Stimulated activated naive B cell treated with anti-CD40 and anti-IgM and Interleukin-4, amounts not matched to agents 10 μg/mL and 1 μg/mL and 100 μg/mL, for 72 hours (primary cell): Measurements from ENCODE around the gene BANK1.
"Not testable (repeated sequence)": the region's sequence is repeated elsewhere in the genome, so short reads cannot be mapped to it uniquely, and the experiment has no call there.

Experiments
- ATAC-seq, 2 donors: fragments of 150-1000 bp; cut with Tn5 transposase; replicated peaks; 2 replicates each; pipeline ENCODE4 v1.10.0; 2021; ENCODE audit warnings: moderate library complexity in 1 of 2
- DNase-seq: peaks from one replicate; pipeline ENCODE4 v3.0.0; 2021
- H3K27ac Mint-ChIP-seq: one replicate; pipeline ENCODE4 v1.8.0; 2022; ENCODE audit warnings: mild to moderate bottlenecking, mixed read lengths
- H3K27me3 Mint-ChIP-seq, 2 donors: one replicate each; pipeline ENCODE4 v1.8.0; 2022; ENCODE audit warnings: mixed read lengths in 2 of 2
- H3K36me3 Mint-ChIP-seq, 2 donors: one replicate each; pipeline ENCODE4 v1.8.0; 2022; ENCODE audit warnings: mixed read lengths in 2 of 2, mild to moderate bottlenecking in 1 of 2
- H3K4me1 Mint-ChIP-seq, 2 donors: one replicate each; pipeline ENCODE4 v1.8.0; 2022; ENCODE audit warnings: mixed read lengths in 2 of 2, mild to moderate bottlenecking in 1 of 2
- H3K4me3 Mint-ChIP-seq, 2 donors: one replicate each; pipeline ENCODE4 v1.8.0; 2022; ENCODE audit warnings: mild to moderate bottlenecking in 2 of 2, mixed read lengths in 2 of 2, moderate library complexity in 1 of 2
- H3K9me3 Mint-ChIP-seq, 2 donors: one replicate each; pipeline ENCODE4 v1.8.0; 2022; ENCODE audit warnings: mixed read lengths in 2 of 2, mild to moderate bottlenecking in 1 of 2

BANK1 gene

DNA sequence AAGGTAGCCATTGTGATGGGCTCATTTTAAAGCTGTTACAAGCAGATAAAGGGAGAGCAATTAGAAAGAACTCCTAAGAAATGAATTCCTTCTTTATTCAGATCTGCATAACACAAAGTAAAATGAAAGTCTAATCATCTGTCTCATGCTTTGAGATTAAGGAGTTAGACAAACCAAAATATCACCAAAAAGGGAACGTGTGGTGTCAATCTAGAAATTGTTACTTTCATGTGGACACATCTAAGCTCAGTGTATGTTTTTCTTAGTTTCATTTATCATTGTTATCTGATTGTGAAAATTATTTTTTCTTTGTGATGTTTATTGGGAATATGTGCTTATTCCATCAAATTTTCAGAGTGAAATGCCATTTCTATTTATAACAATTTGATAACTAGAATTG is 80.3 kb downstream of the BANK1 start:
- H3K4me1 Mint-ChIP-seq = peaks cover 33 to 49% of the 10 kb centered on the region in 2 donors
- peaks cover 27 to 52% of the 10 kb centered on the region in 2 donors for H3K36me3 Mint-ChIP-seq
- H3K27ac Mint-ChIP-seq = peak overlapping the region; percentile 75
- no peak for DNase-seq
- peak in 1 of 2 donors; percentile 51 for ATAC-seq
- H3K4me3 Mint-ChIP-seq = peak overlapping the region; percentile 50 to 67
- H3K27me3 Mint-ChIP-seq = no peaks in the 10 kb centered on the region
- H3K9me3 Mint-ChIP-seq = peaks cover 8 to 13% of the 10 kb centered on the region in 2 donors

DNA sequence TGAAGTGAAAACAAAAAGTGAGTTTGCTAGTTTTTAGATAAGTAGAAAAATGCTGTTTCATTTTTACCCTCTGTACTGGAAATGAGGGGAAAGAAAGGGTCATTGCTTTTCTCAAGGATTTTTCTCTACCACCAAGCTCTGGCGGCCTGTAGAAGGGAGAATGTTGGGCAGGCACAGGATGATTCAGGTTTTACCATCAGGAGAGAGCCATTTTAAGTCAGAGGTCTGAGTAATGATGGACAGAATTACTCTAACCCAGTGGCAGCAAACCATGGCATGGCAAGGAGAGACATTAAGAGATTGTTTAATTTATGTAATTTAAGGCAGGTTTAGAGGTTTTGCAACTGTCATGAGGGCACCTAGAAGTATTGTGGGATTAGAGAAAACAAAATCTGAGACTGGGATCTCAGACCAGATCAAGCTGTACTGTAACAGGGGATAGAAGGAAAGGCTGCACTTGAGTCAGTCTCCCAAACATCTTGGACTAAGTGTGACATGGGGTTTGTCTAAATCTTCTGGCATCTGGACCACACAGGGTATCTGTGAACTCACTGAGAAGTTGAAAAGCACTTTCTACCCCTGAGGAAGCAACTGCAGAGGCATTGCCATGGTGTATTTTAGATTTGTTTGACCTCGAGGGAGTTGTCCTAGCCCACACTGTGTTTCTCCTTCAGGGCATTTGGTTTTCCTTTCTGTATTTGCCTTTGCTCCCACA is 81.6 kb downstream of the BANK1 start:
- Mint-ChIP-seq H3K36me3 (peaks cover 36 to 57% of the 10 kb centered on the region in 2 donors), H3K9me3 (peaks cover 13 to 21% of the 10 kb centered on the region in 2 donors), H3K4me3 (peak overlapping the region; percentile 70 to 76), H3K27me3 (no peaks in the 10 kb centered on the region), H3K27ac (peak overlapping the region; percentile 94), H3K4me1 (peaks cover 44 to 61% of the 10 kb centered on the region in 2 donors)
- peak; percentile 70 to 79 for ATAC-seq
- no peak for DNase-seq

DNA sequence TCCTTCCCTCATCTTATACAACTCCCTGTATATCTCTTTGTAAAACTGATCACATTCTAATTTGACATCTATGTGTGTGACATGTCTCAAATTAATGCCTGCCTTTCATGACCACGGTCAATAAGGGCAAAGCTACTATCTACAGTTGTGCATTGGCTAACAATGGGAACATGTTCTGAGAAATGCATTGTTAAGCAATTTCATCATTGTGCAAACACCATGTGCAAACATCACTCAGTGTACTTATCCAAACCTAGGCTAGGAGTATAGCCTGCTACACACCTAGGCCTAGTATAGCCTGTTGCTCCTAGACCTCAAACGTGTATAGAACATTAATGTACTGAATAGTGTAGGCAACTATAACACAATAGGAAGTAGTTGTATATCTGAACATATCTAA is 95.0 kb downstream of the BANK1 start:
- Mint-ChIP-seq H3K27ac (peak overlapping the region; percentile 16), H3K27me3 (no peaks in the 10 kb centered on the region), H3K9me3 (peaks cover 16 to 24% of the 10 kb centered on the region in 2 donors), H3K4me1 (peaks cover 11 to 25% of the 10 kb centered on the region in 2 donors), H3K36me3 (peaks cover 46 to 72% of the 10 kb centered on the region in 2 donors), H3K4me3 (no peak overlapping the region)
- no peak for DNase-seq
- ATAC-seq = no peak

DNA sequence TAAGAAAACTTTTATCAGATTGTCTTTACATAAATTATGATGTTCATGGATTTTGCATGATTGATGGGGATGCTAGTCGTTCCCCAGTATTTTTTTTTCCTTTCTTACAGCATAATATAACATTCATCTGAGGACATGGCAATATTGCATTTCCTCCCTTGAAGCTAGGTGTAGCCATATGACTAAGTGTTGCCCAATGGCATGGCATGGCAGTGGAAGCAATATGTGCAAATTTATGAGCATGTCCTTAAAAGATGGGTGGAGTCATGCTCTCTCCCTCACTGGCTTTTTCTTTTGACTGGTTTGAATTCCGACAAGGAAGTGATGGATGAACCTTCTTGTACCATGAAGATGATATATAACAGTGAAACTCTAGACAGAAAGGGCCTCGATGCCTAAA is 96.3 kb downstream of the BANK1 start:
- no peak for DNase-seq
- Mint-ChIP-seq H3K4me3 (no peak overlapping the region), H3K36me3 (peaks cover 46 to 72% of the 10 kb centered on the region in 2 donors)

DNA sequence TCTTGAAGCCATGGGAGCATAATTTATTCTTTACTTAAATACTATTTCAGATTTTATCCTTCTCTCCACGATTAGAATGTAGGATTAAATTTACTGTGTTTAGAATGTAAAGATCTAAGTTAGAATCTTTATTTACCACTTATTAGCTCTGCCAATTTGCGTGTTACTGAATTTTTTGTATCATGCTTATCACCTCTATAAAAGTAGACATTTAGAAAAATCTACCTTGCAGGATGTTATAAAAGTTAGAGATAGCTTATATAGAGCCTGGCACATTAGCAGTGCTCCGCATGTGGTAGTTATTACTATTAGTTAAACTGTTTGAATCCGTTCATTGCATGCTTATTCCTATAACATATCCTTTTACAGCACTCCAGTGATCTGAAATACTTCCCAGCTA is 97.9 kb downstream of the BANK1 start:
- H3K9me3 Mint-ChIP-seq = peaks cover 20 to 21% of the 10 kb centered on the region in 2 donors
- no peaks in the 10 kb centered on the region for H3K27me3 Mint-ChIP-seq
- no peak overlapping the region for H3K4me3 Mint-ChIP-seq
- H3K36me3 Mint-ChIP-seq = peaks cover 40 to 63% of the 10 kb centered on the region in 2 donors
- no peak overlapping the region for H3K27ac Mint-ChIP-seq
- DNase-seq (no peak), ATAC-seq (no peak)
- peaks cover 4 to 7% of the 10 kb centered on the region in 2 donors for H3K4me1 Mint-ChIP-seq

More for the DNA sequence above, 96.3 kb downstream of the BANK1 start:
- Mint-ChIP-seq H3K27me3 (no peaks in the 10 kb centered on the region), H3K4me1 (peaks cover 7 to 12% of the 10 kb centered on the region in 2 donors), H3K9me3 (peaks cover 20 to 21% of the 10 kb centered on the region in 2 donors), H3K27ac (no peak overlapping the region)
- no peak for ATAC-seq

DNA sequence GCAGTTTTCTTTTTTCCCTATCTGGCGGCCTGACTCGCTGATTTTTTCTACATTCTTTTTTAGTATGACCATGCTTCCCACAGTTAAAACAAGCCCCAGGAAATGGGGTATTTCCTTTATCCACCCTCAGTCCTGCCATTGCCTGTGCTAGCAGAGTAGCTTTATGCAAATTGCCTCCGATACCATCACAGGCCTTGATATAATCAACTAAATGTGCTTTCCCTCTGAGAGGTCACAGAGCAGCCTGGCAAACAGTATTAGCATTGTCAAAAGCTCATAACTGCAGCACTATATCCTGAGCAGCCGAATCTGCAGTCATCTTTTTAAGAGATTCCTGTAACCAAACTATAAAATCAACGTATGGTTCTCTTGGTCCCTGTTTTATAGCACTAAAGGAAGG is 115.0 kb downstream of the BANK1 start:
- not testable (repeated sequence) for H3K4me1 Mint-ChIP-seq, H3K9me3 Mint-ChIP-seq, DNase-seq, ATAC-seq, H3K4me3 Mint-ChIP-seq, H3K27me3 Mint-ChIP-seq
- H3K27ac Mint-ChIP-seq = peak overlapping the region; percentile 25
- H3K36me3 Mint-ChIP-seq = peaks cover 43 to 58% of the 10 kb centered on the region in 2 donors

DNA sequence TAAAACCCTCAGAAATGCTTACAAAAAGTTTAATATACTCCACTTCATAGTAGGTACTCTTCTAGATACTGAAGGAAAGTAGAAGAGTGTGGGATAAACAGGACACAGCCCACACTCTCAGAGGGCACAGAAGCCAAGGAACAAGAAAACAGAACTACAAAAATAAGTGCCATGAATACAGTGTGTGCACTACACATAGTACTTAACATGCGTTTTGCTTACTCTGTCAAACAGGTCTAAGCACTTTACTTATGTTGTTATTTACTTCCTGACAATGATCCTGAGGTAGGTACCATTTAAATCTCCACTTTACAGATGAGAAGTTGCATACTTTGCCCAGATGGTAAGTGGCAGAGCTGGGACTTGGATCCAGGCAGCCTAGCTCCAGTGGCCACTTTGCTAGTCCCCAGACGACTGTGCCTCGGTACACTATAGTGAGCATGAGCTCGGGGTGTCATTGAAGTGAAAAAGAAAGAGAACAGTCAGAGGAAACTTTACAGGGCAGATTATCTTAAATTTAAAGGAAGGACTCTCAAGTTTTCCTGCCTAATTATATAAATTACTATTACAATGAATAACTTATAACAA is 120.3 kb downstream of the BANK1 start:
- Mint-ChIP-seq H3K4me1 (peaks cover 13 to 15% of the 10 kb centered on the region in 2 donors), H3K4me3 (no peak overlapping the region), H3K27me3 (no peaks in the 10 kb centered on the region), H3K36me3 (peaks cover 42 to 61% of the 10 kb centered on the region in 2 donors), H3K9me3 (peaks cover 6 to 7% of the 10 kb centered on the region in 2 donors), H3K27ac (no peak overlapping the region)
- DNase-seq (no peak), ATAC-seq (no peak)

- no peak overlapping the region for H3K27ac Mint-ChIP-seq
- H3K36me3 Mint-ChIP-seq = peaks cover 36 to 54% of the 10 kb centered on the region in 2 donors
- H3K4me1 Mint-ChIP-seq = peaks cover 13 to 15% of the 10 kb centered on the region in 2 donors
- H3K9me3 Mint-ChIP-seq = peaks cover 6 to 7% of the 10 kb centered on the region in 2 donors
- H3K27me3 Mint-ChIP-seq = no peaks in the 10 kb centered on the region
- ATAC-seq = no peak
- DNase-seq = no peak
- no peak overlapping the region for H3K4me3 Mint-ChIP-seq
These were observed 121.1 kb downstream of the BANK1 start for GRCh38 chr4:101911616-101912015.

DNA sequence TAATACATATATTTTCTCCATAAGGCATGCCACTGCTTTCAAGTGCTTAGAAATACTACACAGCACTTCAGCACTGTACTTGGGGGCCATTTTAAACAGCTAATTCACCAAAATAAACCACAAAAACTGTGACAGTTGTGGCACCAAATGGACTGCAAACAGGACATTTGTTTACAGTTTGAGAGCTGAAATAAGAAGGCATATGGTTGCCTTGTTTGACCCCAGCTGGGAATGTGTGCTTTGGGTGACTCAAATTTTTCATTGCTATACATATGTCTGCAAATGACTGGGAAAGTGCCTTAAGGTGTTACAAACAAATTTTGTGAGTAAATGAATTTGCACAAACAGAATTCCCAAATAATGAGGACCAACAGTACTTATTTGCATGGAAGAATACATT is 124.2 kb downstream of the BANK1 start:
- Mint-ChIP-seq H3K4me1 (peaks cover 10 to 16% of the 10 kb centered on the region in 2 donors), H3K4me3 (no peak overlapping the region), H3K36me3 (peaks cover 17 to 32% of the 10 kb centered on the region in 2 donors), H3K27me3 (no peaks in the 10 kb centered on the region), H3K27ac (no peak overlapping the region), H3K9me3 (peaks cover 4 to 6% of the 10 kb centered on the region in 2 donors)
- ATAC-seq (no peak), DNase-seq (no peak)

- Mint-ChIP-seq H3K4me1 (peaks cover 9 to 10% of the 10 kb centered on the region in 2 donors), H3K27ac (no peak overlapping the region), H3K4me3 (no peak overlapping the region), H3K9me3 (peaks cover 0 to 4% of the 10 kb centered on the region in 2 donors), H3K36me3 (peaks cover 9 to 31% of the 10 kb centered on the region in 2 donors), H3K27me3 (no peaks in the 10 kb centered on the region)
- DNase-seq (no peak), ATAC-seq (no peak)
These were observed 128.9 kb downstream of the BANK1 start for GRCh38 chr4:101919373-101919977.

- Mint-ChIP-seq H3K36me3 (peaks cover 12 to 33% of the 10 kb centered on the region in 2 donors), H3K4me1 (peaks cover 9 to 10% of the 10 kb centered on the region in 2 donors), H3K9me3 (peaks cover 0 to 4% of the 10 kb centered on the region in 2 donors), H3K27me3 (no peaks in the 10 kb centered on the region), H3K27ac (no peak overlapping the region), H3K4me3 (no peak overlapping the region)
- ATAC-seq = no peak
- no peak for DNase-seq
These were observed 130.8 kb downstream of the BANK1 start for GRCh38 chr4:101921370-101921769.

GRCh38 chr4:101931619-101932018 is 141.1 kb downstream of the BANK1 start:
- DNase-seq (no peak), ATAC-seq (no peak)
- peaks cover 11 to 46% of the 10 kb centered on the region in 2 donors for H3K4me1 Mint-ChIP-seq
- no peak overlapping the region for H3K4me3 Mint-ChIP-seq
- H3K36me3 Mint-ChIP-seq = peaks cover 40 to 64% of the 10 kb centered on the region in 2 donors
- H3K9me3 Mint-ChIP-seq = peaks cover 12 to 13% of the 10 kb centered on the region in 2 donors
- peak overlapping the region; percentile 48 for H3K27ac Mint-ChIP-seq
- no peaks in the 10 kb centered on the region for H3K27me3 Mint-ChIP-seq

DNA sequence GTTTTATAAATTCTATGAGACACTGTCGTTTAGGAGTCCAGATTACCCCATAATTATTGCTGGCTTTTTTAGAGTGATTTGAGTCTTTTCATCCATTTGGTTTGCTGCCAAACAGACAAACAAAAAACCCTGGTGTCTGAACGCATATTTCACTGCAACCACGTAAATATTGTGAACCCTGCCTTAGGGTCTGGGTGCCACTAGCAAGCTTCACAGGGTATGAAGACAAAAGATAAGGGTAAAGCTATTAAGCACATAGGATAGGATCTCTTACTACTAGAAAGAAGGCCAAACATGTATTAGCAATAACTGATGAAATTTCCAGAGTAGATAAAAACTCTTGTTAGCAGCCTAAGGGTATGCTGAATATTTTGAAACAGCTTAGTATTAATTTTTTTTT is 143.3 kb downstream of the BANK1 start:
- DNase-seq = no peak
- no peak for ATAC-seq
- H3K27me3 Mint-ChIP-seq = no peaks in the 10 kb centered on the region
- H3K4me3 Mint-ChIP-seq = no peak overlapping the region
- peaks cover 6 to 37% of the 10 kb centered on the region in 2 donors for H3K4me1 Mint-ChIP-seq
- H3K27ac Mint-ChIP-seq = peak overlapping the region; percentile 31
- peaks cover 3 to 4% of the 10 kb centered on the region in 2 donors for H3K9me3 Mint-ChIP-seq
- peaks cover 39 to 60% of the 10 kb centered on the region in 2 donors for H3K36me3 Mint-ChIP-seq

DNA sequence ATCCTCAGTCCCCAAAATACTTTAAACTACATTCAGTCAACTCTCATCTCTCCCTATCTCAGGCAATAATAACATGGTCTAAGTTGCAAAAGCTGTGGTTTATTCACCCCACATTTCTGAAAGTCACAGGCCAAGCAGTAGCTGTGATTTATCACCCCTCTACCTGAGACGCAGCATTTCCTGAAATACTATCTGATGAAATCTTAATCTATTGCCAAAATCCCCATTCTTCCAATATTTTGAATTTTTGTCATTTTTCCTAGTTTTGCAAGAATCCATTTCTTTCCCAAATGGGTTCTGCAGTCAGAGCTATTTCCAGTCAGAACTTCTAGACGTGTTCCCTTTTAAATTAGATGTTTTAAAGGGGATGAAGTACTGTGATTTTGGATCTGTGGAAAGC is 148.3 kb downstream of the BANK1 start:
- Mint-ChIP-seq H3K4me3 (no peak overlapping the region), H3K27ac (peak overlapping the region; percentile 52), H3K4me1 (peaks cover 17 to 40% of the 10 kb centered on the region in 2 donors), H3K9me3 (peaks cover 0 to 5% of the 10 kb centered on the region in 2 donors), H3K27me3 (no peaks in the 10 kb centered on the region), H3K36me3 (peaks cover 47 to 66% of the 10 kb centered on the region in 2 donors)
- DNase-seq (no peak), ATAC-seq (no peak)
